GM23248 (cell line): ENCODE data around the gene THAP7. TPM values are rescaled to one million over a fixed set of nuclear protein-coding genes. Genes with fewer than 3 reads are reported as not detected.
"Not testable (repeated sequence)": the region's sequence is repeated elsewhere in the genome, so short reads cannot be mapped to it uniquely, and the experiment has no call there.

Experiments used
- DNase-seq: peaks from one replicate; pipeline ENCODE4 v3.0.0-alpha.2; 2015
- H2AFZ ChIP-seq: fragments of 200-600 bp; sonication (generic); 2 replicates; pipeline ENCODE4 v1.6.1; 2016; ENCODE audit warnings: antibody characterized with exemption
- H3F3A ChIP-seq: fragments of 200-600 bp; sonication (generic); 2 replicates; pipeline ENCODE4 v1.6.1; 2016; ENCODE audit warnings: mild to moderate bottlenecking, antibody characterized with exemption, mixed run types; ENCODE audit not compliant: insufficient read depth
- H3K27ac ChIP-seq: fragments of 200-600 bp; sonication (generic); 2 replicates; pipeline ENCODE4 v1.5.1; 2016; ENCODE audit warnings: mild to moderate bottlenecking
- H3K27me3 ChIP-seq: fragments of 200-600 bp; sonication (generic); replicated peaks from 2 replicates; pipeline ENCODE4 v1.6.1; 2016; ENCODE audit warnings: mild to moderate bottlenecking; ENCODE audit not compliant: insufficient read depth
- H3K36me3 ChIP-seq: fragments of 200-600 bp; sonication (generic); 2 replicates; pipeline ENCODE4 v1.6.1; 2016; ENCODE audit warnings: low read depth, mild to moderate bottlenecking
- H3K4me1 ChIP-seq: fragments of 200-600 bp; sonication (generic); 2 replicates; pipeline ENCODE4 v1.6.1; 2016; ENCODE audit warnings: mild to moderate bottlenecking; ENCODE audit not compliant: insufficient read depth
- H3K4me2 ChIP-seq: fragments of 200-600 bp; sonication (generic); one replicate; pipeline ENCODE4 v1.6.1; 2016; ENCODE audit warnings: mild to moderate bottlenecking; ENCODE audit not compliant: unreplicated experiment
- H3K4me3 ChIP-seq: fragments of 200-600 bp; sonication (generic); 2 replicates; pipeline ENCODE4 v1.5.1; 2016; ENCODE audit warnings: mild to moderate bottlenecking
- H3K79me2 ChIP-seq: fragments of 200-600 bp; sonication (generic); 2 replicates; pipeline ENCODE4 v1.6.1; 2016; ENCODE audit warnings: mild to moderate bottlenecking; ENCODE audit not compliant: insufficient read depth
- H3K9ac ChIP-seq: fragments of 200-600 bp; sonication (generic); 2 replicates; pipeline ENCODE4 v1.6.1; 2016; ENCODE audit warnings: mild to moderate bottlenecking
- H3K9me2 ChIP-seq: fragments of 200-600 bp; sonication (generic); 2 replicates; pipeline ENCODE4 v1.6.1; 2016; ENCODE audit warnings: mixed run types, mild to moderate bottlenecking, moderate library complexity; ENCODE audit not compliant: insufficient read depth
- H3K9me3 ChIP-seq: fragments of 200-600 bp; sonication (generic); one replicate; pipeline ENCODE4 v1.6.1; 2017; ENCODE audit warnings: low read depth
- H4K20me1 ChIP-seq: fragments of 200-600 bp; sonication (generic); 2 replicates; pipeline ENCODE4 v1.6.0; 2016; ENCODE audit not compliant: insufficient read depth
- EZH2 ChIP-seq: fragments of 200-600 bp; sonication (generic); IDR thresholded peaks from 2 replicates; pipeline ENCODE4 v1.6.1; 2018; ENCODE audit warnings: antibody characterized with exemption, mild to moderate bottlenecking; ENCODE audit not compliant: insufficient read depth, poor library complexity, severe bottlenecking
- EZH2phosphoT487 ChIP-seq: fragments of 200-600 bp; sonication (generic); IDR thresholded peaks from 2 replicates; pipeline ENCODE4 v1.6.1; 2018; ENCODE audit warnings: antibody characterized with exemption, moderate library complexity, mild to moderate bottlenecking, low read depth; ENCODE audit not compliant: insufficient read depth
- WGBS, 2 experiments: methylation state at CpG; one replicate each; pipeline ENCODE4 v1.1.6; 2015 to 2017; ENCODE audit warnings: low lambda C conversion rate in 2 of 2, low coverage in 1 of 2; ENCODE audit errors: missing lambda C conversion rate in 2 of 2; 5-methylcytosine and 5-hydroxymethylcytosine counted together
- in situ Hi-C: fragments of 300-500 bp; cut with MboI; formaldehyde crosslinking; loops from 2 replicates; pipeline ENCODE4 v1.15.0; 2020
- polyA plus RNA-seq: library from polyadenylated mRNA; unstranded; fragments of >200 nt; fragmentation: Nextera tagmentation; extraction: Ambion mirVana; gene quantifications from 2 replicates; pipeline ENCODE4 v1.2.1, GENCODE V29; 2016
- total RNA-seq: library from RNA; depleted of rRNA; stranded (reverse); fragments of >200 nt; shearing (Covaris generic); gene quantifications from 2 replicates; pipeline ENCODE4 v1.2.3, GENCODE V29; 2014; rRNA removed

Gene THAP7
- total RNA-seq (19.5 and 27.5 TPM in 2 replicates), polyA plus RNA-seq (32.5 and 34.0 TPM in 2 replicates)

DNA sequence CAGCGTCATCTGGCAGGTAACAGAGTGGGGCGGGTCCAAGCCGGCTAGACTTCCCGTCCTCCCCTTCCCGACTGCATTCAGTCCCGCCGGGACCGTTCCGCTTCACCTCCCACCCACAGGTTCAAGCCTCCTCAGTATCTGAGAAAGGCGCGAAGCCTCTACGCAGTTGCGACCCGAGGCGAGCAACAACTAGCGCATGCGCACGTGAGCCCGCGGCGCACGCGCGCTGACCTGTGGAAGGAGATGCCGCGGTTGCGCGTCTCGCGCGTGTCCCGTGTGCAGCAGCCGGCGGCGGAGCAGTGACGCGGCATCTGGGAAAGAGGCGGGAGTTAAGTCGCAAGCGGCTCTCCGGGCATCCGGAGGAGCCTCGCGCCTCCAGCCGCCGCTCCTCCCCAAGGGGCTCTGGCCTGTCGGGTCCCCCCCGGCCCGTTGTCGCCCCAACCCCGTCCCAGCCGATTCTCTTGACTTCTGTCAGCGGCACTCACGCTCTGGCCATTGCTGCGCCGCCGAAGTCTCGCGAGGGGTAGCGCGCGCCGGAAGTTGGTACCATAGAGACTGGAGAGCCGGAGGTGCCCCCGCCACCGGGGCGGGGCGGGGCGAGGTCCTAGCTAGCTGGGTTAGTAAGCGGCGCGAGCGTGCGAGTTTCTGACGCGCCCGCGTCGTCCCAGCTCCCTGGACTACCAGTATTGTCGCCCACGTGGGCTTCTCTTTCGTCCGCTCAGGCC is at the start of gene THAP7:
Gene THAP7, minus strand, starts transcription at position 518 of the 725 bp plus-strand sequence. Its CDS starts 207 bp downstream, at position 311.
- peaks cover 39% of the 10 kb centered on the region for H3K79me2 ChIP-seq
- no peaks in the 10 kb centered on the region for H4K20me1 ChIP-seq
- peaks cover 17% of the 10 kb centered on the region for H3K4me1 ChIP-seq
- no peak for TF ChIP-seq EZH2
- no peak for TF ChIP-seq EZH2phosphoT487
- H3K9ac ChIP-seq = peak within 1 kb of the TSS; percentile 98
- in situ Hi-C loops = no loop called here
- H3K36me3 ChIP-seq = no peaks in the 10 kb centered on the region
- H3K27ac ChIP-seq = peak within 1 kb of the TSS; percentile 99
- H3F3A ChIP-seq = peaks cover 12% of the 10 kb centered on the region
- DNase-seq = peak; percentile 98
- peak within 1 kb of the TSS; percentile 78 for H2AFZ ChIP-seq
- H3K4me3 ChIP-seq = peak within 1 kb of the TSS; percentile 84
- no peaks in the 10 kb centered on the region for H3K9me2 ChIP-seq
- WGBS, 2 experiments = 0 to 1% methylated on average over 73 to 79 of the region's 83 CpGs
- peak within 1 kb of the TSS; percentile 93 for H3K4me2 ChIP-seq
- H3K27me3 ChIP-seq = no peaks in the 10 kb centered on the region
- no peaks in the 10 kb centered on the region for H3K9me3 ChIP-seq

GRCh38 chr22:21051145-21051830 is 49.4 kb upstream of the THAP7 start:
- Histone ChIP-seq H3K9ac (no peak overlapping the region), H3K9me3 (no peaks in the 10 kb centered on the region), H3K36me3 (no peaks in the 10 kb centered on the region), H3K27ac (no peak overlapping the region), H4K20me1 (no peaks in the 10 kb centered on the region), H3K27me3 (no peaks in the 10 kb centered on the region), H3K79me2 (no peaks in the 10 kb centered on the region), H3K9me2 (no peaks in the 10 kb centered on the region), H3F3A (no peaks in the 10 kb centered on the region), H3K4me1 (peaks cover 5% of the 10 kb centered on the region; the same call in 1 of the 2 replicates), H2AFZ (no peak overlapping the region), H3K4me2 (no peak overlapping the region), H3K4me3 (no peak overlapping the region)
- no peak for DNase-seq
- WGBS, 2 experiments = 75 to 79% methylated on average over 9 of the region's 9 CpGs
- in situ Hi-C loops = no loop called here
- no peak for TF ChIP-seq EZH2
- TF ChIP-seq EZH2phosphoT487 = no peak

DNA sequence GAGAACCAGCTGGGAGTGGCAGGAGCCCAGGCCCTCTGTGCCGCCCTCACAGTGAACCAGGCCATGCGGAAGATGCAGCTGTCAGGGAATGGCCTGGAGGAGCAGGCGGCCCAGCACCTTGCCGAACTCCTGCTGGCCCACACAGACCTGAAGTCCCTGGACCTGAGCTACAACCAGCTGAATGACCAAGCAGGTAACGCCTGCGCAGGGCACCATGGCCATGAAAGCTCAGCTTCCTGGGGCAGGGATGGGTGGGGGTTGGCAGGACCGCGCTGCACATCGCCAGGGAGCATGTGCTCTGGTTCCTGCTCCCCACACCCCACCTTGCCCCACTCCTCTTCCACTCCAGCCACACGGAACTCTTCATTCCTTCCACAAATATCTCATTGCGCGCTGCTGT is 47.0 kb upstream of the THAP7 start:
- in situ Hi-C loops, H3K27me3 ChIP-seq, H3K4me2 ChIP-seq, H3K9me3 ChIP-seq, H3K36me3 ChIP-seq, H3K27ac ChIP-seq, H3K4me3 ChIP-seq, H3F3A ChIP-seq, H3K9ac ChIP-seq, H4K20me1 ChIP-seq, H3K9me2 ChIP-seq, H2AFZ ChIP-seq, H3K79me2 ChIP-seq, DNase-seq: not testable (repeated sequence)
- 90 to 92% methylated on average over 7 to 8 of the region's 12 CpGs for WGBS, 2 experiments
- peaks cover 19% of the 10 kb centered on the region for H3K4me1 ChIP-seq

DNA sequence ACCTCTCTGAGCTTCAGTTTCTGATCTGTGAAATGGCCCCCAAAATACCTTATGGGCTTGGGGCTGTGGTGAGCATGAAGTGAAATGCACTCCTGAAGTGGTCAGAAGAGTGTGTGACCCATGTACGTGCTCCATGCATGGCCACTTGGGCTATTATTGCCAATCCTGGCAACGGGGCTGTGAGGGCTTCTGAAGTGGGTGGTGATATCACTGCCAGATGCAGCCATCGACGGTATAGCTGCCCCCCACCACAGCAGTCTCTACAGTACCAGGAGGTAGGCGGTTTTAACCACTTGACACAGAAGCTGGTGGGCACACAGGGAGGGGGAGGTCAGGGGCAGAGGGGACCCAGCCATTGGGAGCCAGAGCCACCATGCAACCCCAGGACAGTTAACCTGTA is 46.5 kb upstream of the THAP7 start:
- H3K9me2 ChIP-seq, H3K79me2 ChIP-seq, in situ Hi-C loops, H3K4me2 ChIP-seq, H3K27ac ChIP-seq, H3F3A ChIP-seq, H3K4me3 ChIP-seq, H3K36me3 ChIP-seq, H3K9ac ChIP-seq, H4K20me1 ChIP-seq, DNase-seq, H2AFZ ChIP-seq, H3K9me3 ChIP-seq, H3K27me3 ChIP-seq: not testable (repeated sequence)
- H3K4me1 ChIP-seq = peaks cover 25% of the 10 kb centered on the region
- WGBS, 2 experiments = 54 to 67% methylated on average over 5 of the region's 5 CpGs
